HG02610 (cell line): ENCODE measurements around the gene ARHGAP29.

Source experiments
- ATAC-seq: cut with Tn5 transposase; IDR thresholded peaks from one replicate; pipeline ENCODE4 v1.9.1; 2021; ENCODE audit warnings: mild to moderate bottlenecking, moderate library complexity; ENCODE audit not compliant: unreplicated experiment

Gene ARHGAP29

GRCh38 chr1:94125551-94126514 lies 111.6 kb downstream of the ARHGAP29 start:
- no peak for ATAC-seq

GRCh38 chr1:94124538-94124937 lies 112.8 kb downstream of the ARHGAP29 start:
- ATAC-seq, result no peak

GRCh38 chr1:94122201-94122970 lies 115.0 kb downstream of the ARHGAP29 start:
- no peak for ATAC-seq
